Activated CD4-positive, alpha-beta T cell treated with anti-CD3 and anti-CD28 coated beads, Interleukin-2, amount 10 ng/mL, durations not matched to agents 7 days and 5 days (primary cell): ENCODE data around the gene LZTS3. TPM values are rescaled to one million over a fixed set of nuclear protein-coding genes. Genes with fewer than 3 reads are reported as not detected.
A peak's percentile ranks its signal among the peaks of the same experiment; 100 is the strongest.
"Not testable (repeated sequence)": the region's sequence is repeated elsewhere in the genome, so short reads cannot be mapped to it uniquely, and the experiment has no call there.

Experiments used
- CTCF ChIA-PET: fragments of 350-600 bp; sonication (Branson Sonifier 250); formaldehyde crosslinking; loops from one replicate; lab custom pipeline; 2021; ENCODE audit warnings: antibody characterized with exemption; lab: Charles Lee
- POLR2A ChIA-PET: fragments of 350-600 bp; sonication (Branson Sonifier 250); formaldehyde crosslinking; loops from one replicate; lab custom pipeline; 2021; ENCODE audit warnings: antibody characterized with exemption; lab: Charles Lee
- DNase-seq: peaks from one replicate; pipeline ENCODE4 v3.0.0-alpha.2; 2020
- H3K27ac Mint-ChIP-seq: one replicate; pipeline ENCODE4 v1.8.0; 2021; ENCODE audit warnings: mild to moderate bottlenecking, moderate library complexity, mixed read lengths
- H3K27me3 Mint-ChIP-seq: one replicate; pipeline ENCODE4 v1.8.0; 2021; ENCODE audit warnings: mixed read lengths
- H3K36me3 Mint-ChIP-seq: one replicate; pipeline ENCODE4 v1.8.0; 2021; ENCODE audit warnings: low read depth, mixed read lengths
- H3K4me1 Mint-ChIP-seq: one replicate; pipeline ENCODE4 v1.8.0; 2021; ENCODE audit warnings: mixed read lengths
- H3K4me3 Mint-ChIP-seq: one replicate; pipeline ENCODE4 v1.8.0; 2021; ENCODE audit warnings: mild to moderate bottlenecking, moderate library complexity, mixed read lengths
- H3K9me3 Mint-ChIP-seq: one replicate; pipeline ENCODE4 v1.8.0; 2021; ENCODE audit warnings: mixed read lengths
- total RNA-seq, 2 experiments: library from RNA; stranded (reverse); gene quantifications; one replicate each; pipeline ENCODE4 v1.2.3, GENCODE V29; 2021

LZTS3 gene
- total RNA-seq, 2 experiments from 2014 or later: 0.62 to 0.65 TPM

DNA sequence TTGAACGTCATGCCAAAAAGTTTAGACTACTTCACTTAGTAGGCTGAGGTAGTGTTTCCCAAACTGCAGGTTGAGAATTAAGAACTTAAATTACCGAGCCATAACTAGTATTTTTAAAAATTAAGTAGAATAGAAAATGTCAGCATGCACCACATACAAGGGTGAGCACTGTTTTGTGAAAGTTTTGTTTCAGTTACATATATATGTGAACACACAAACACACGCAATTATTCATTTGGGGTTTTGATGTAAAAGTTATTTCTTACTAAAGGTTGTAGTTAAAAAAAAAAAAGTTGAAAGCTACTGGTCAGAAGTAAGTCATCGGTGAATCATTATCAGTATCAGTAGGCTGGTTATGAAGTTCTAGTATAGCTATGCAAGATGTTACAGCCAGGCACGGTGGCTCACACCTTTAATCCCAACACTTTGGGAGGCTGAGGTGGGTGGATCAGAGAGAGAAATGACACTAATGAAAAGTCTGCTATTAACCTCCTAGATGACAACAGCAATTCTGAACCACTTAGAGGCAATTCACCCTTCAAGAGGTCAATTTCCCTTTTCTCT, 37.8 kb downstream of the LZTS3 start:
- Mint-ChIP-seq H3K27ac (no peak overlapping the region), H3K27me3 (no peaks in the 10 kb centered on the region), H3K9me3 (no peaks in the 10 kb centered on the region), H3K36me3 (peaks cover 3% of the 10 kb centered on the region), H3K4me3 (no peak overlapping the region), H3K4me1 (peaks cover 8% of the 10 kb centered on the region)
- no peak for DNase-seq
- ChIA-PET POLR2A (no interaction called here), CTCF (interaction anchor here (0.6 kb wide), 3 partner anchors 50 to 1610 kb away, joined by 3 to 5 read pairs (median 4); no protein-coding TSS in a partner anchor)

DNA sequence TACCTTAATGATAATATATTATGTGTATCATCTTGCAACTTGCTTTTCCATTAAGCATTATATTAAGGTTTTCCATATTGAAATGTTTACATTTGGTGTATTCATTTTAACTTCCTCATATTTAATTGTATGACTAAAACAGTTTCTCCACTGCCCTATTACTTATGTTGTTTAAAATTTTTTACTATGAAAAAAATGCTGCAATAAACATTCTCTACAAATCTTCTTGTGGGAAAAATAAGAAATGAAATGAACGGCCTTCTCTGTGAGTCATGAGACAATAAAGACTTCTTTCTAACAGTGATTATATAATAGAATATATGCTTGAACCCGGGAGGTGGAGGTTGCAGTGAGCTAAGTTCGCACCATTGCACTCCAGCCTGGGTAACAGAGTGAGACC, 39.2 kb downstream of the LZTS3 start:
- Mint-ChIP-seq H3K9me3 (no peaks in the 10 kb centered on the region), H3K4me1 (peaks cover 2% of the 10 kb centered on the region), H3K27ac (no peak overlapping the region), H3K4me3 (no peak overlapping the region), H3K36me3 (peaks cover 7% of the 10 kb centered on the region), H3K27me3 (no peaks in the 10 kb centered on the region)
- POLR2A ChIA-PET: no interaction called here
- DNase-seq: no peak
- CTCF ChIA-PET: interaction anchor here (0.6 to 1.0 kb wide), 2 partner anchors 23 to 361 kb away, joined by 3 read pairs; no protein-coding TSS in a partner anchor

DNA sequence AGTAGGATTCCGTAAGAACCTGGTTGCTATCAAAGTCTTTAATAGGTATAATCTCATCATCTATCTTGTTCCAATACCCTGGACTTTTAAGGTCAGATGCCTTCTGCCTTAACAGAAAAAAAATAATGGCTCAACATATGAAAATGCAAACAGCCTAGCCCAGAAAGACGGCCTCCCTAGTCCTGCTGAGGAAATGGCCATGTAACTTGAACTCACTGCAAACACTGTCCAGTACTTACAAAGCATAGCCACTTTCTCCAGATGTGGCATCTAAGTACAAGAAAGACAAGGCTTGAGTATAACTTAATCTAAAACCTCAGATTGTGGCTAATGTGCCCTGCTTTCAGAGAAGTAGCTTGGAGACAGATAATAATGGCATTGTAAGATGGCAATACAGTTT, 40.2 kb downstream of the LZTS3 start:
- ChIA-PET CTCF (interaction anchor here (0.7 to 1.0 kb wide), 2 partner anchors 24 to 1773 kb away, joined by 3 read pairs; no protein-coding TSS in a partner anchor), POLR2A (no interaction called here)
- H3K27ac Mint-ChIP-seq: no peak overlapping the region
- no peak for DNase-seq
- H3K4me3 Mint-ChIP-seq: no peak overlapping the region
- H3K36me3 Mint-ChIP-seq: peaks cover 5% of the 10 kb centered on the region
- H3K27me3 Mint-ChIP-seq: no peaks in the 10 kb centered on the region
- no peaks in the 10 kb centered on the region for H3K9me3 Mint-ChIP-seq
- H3K4me1 Mint-ChIP-seq: peaks cover 2% of the 10 kb centered on the region

DNA sequence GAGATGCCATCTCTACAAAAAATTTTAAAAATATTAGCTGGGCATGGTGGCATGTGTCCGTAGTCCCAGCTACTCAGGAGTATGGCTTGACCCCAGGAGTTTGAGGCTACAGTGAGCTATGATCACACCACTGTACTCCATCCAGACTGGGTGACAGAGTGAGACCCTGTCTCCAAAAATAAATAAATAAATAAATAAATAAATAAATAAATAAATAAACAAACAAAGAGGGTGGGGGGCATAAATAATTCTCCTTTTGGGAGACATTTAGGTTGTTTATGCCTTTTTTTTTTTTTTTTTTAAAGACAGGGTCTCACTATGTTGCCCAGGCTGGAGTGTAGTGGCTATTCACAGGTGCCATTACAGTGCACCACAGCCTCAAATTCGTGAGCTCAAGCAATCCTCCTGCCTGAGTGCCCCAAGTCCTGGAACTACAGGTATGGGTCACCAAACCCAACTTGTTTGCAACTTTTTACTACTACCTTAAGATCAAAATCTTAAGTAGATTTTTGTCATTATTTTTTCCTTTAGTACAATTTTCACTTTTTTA, 43.2 kb downstream of the LZTS3 start:
- Mint-ChIP-seq H3K27me3 (no peaks in the 10 kb centered on the region), H3K36me3 (peaks cover 11% of the 10 kb centered on the region), H3K27ac (no peak overlapping the region), H3K4me1 (peaks cover 2% of the 10 kb centered on the region), H3K4me3 (no peak overlapping the region), H3K9me3 (peaks cover 2% of the 10 kb centered on the region)
- no peak for DNase-seq
- POLR2A ChIA-PET: no interaction called here
- CTCF ChIA-PET: interaction anchor here (0.9 to 1.1 kb wide), 2 partner anchors 15 to 18 kb away, joined by 3 read pairs; no protein-coding TSS in a partner anchor

DNA sequence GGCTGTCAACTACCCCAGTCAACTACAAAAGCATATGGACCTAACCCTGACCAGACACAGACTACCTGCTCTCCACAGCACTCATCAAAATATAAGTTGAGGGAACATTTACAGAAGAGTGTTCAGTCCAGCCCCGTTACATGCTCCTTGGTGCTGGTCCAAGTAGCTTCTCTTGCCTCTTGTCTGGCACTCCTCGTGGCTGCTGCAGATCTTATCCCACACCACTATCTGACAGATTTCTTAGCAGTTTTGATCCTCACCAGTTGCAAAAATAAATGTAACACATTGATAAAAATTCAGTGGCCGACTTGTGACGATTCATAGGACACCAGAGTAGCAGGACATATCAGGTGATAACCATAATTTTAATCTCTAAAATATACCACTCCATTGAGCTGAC, 44.3 kb downstream of the LZTS3 start:
- CTCF ChIA-PET: interaction anchor here (0.6 kb wide), 1 partner anchor 351 kb away, joined by 5 read pairs; no protein-coding TSS in a partner anchor
- peaks cover 19% of the 10 kb centered on the region for H3K36me3 Mint-ChIP-seq

DNA sequence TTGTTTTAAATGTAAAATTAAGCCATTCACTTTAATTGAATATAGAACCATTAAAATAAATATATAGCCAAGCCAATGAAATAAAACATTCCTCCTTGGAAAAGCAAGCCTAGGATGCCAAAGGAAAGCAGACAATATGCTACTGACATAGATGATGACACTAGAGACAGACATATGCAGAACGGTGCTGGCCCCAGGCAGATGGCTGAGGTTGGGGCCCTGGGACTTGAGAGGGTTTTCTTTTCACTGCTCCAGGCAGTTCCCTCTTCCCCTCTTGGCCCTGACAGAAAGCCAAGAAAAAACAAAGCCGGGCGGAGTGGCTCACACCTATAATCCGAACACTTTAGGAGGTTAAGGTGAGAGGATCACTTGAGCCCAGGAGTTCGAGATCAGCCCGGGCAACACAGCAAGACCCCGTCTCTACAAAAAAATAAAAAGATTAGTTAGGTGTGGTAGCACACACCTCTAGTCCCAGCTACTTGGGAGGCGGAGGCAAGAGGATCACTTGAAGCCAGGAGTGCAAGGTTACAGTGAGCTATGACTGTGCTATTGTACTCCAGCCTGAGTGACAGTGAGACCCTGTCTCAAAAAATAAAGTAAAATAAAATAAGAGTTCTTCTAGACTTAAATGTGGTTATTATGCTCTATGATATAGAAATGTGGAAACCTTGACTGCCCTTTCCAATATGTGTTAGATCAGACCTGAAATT, 44.9 kb downstream of the LZTS3 start:
- H3K27ac Mint-ChIP-seq: no peak overlapping the region
- peaks cover 10% of the 10 kb centered on the region for H3K9me3 Mint-ChIP-seq
- H3K36me3 Mint-ChIP-seq: peaks cover 26% of the 10 kb centered on the region
- no peaks in the 10 kb centered on the region for H3K27me3 Mint-ChIP-seq
- ChIA-PET CTCF (no interaction called here), POLR2A (interaction anchor here (0.6 kb wide), 1 partner anchor 19 kb away, joined by 3 read pairs; no protein-coding TSS in a partner anchor)
- no peak overlapping the region for H3K4me3 Mint-ChIP-seq
- no peak for DNase-seq
- peaks cover 4% of the 10 kb centered on the region for H3K4me1 Mint-ChIP-seq

More for the DNA sequence above, 44.3 kb downstream of the LZTS3 start:
- Mint-ChIP-seq H3K9me3 (peaks cover 6% of the 10 kb centered on the region), H3K27me3 (no peaks in the 10 kb centered on the region), H3K4me1 (peaks cover 2% of the 10 kb centered on the region), H3K4me3 (no peak overlapping the region), H3K27ac (no peak overlapping the region)
- no peak for DNase-seq
- POLR2A ChIA-PET: interaction anchor here (0.6 kb wide), 1 partner anchor 20 kb away, joined by 3 read pairs; no protein-coding TSS in a partner anchor

DNA sequence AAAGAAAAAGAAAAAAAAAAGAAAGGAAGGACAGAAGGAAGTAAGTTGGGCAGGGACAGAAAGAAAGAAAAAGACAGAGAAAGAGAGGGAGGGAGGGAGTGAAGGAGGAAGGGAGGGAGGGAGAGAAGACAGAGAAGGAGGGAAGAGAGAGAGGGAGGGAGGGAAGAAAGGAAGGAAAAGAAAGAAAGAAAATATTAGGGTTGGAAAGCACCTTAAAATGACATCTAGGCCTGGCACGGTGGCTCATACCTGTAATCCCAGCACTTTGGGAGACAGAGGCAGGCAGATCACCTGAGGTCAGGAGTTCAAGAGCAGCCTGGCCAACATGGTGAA, 46.9 kb downstream of the LZTS3 start:
- no peak overlapping the region for H3K4me3 Mint-ChIP-seq
- peaks cover 45% of the 10 kb centered on the region for H3K36me3 Mint-ChIP-seq
- CTCF ChIA-PET: no interaction called here
- no peak overlapping the region for H3K27ac Mint-ChIP-seq
- POLR2A ChIA-PET: no interaction called here
- H3K9me3 Mint-ChIP-seq: peaks cover 24% of the 10 kb centered on the region
- no peak for DNase-seq
- no peaks in the 10 kb centered on the region for H3K27me3 Mint-ChIP-seq
- H3K4me1 Mint-ChIP-seq: peaks cover 24% of the 10 kb centered on the region

DNA sequence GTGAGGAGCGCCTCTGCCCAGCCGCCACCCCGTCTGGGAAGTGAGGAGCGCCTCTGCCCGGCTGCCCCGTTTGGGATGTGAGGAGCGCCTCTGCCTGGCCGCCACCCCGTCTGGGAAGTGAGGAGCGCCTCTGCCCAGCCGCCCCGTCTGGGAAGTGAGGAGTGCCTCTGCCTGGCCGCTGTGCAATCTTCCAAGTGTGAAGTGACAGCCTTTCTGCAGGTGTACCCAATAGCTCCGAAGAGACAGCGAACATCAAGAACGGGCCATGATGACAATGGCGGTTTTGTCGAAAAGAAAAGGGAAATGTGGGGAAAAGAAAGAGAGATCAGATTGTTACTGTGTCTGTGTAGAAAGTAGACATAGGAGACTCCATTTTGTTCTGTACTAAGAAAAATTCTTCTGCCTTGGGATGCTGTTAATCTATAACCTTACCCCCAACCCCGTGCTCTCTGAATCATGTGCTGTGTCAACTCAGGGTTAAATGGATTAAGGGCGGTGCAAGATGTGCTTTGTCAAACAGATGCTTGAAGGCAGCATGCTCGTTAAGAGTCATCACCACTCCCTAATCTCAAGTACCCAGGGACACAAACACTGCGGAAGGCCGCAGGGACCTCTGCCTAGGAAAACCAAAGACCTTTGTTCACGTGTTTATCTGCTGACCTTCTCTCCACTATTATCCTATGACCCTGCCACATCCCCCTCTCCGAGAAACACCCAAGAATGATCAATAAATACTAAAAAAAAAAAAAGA, 47.4 kb downstream of the LZTS3 start:
- H3K4me3 Mint-ChIP-seq, CTCF ChIA-PET, H3K27me3 Mint-ChIP-seq, H3K27ac Mint-ChIP-seq, POLR2A ChIA-PET, DNase-seq: not testable (repeated sequence)
- peaks cover 51% of the 10 kb centered on the region for H3K36me3 Mint-ChIP-seq
- H3K4me1 Mint-ChIP-seq: peaks cover 29% of the 10 kb centered on the region
- peaks cover 24% of the 10 kb centered on the region for H3K9me3 Mint-ChIP-seq

DNA sequence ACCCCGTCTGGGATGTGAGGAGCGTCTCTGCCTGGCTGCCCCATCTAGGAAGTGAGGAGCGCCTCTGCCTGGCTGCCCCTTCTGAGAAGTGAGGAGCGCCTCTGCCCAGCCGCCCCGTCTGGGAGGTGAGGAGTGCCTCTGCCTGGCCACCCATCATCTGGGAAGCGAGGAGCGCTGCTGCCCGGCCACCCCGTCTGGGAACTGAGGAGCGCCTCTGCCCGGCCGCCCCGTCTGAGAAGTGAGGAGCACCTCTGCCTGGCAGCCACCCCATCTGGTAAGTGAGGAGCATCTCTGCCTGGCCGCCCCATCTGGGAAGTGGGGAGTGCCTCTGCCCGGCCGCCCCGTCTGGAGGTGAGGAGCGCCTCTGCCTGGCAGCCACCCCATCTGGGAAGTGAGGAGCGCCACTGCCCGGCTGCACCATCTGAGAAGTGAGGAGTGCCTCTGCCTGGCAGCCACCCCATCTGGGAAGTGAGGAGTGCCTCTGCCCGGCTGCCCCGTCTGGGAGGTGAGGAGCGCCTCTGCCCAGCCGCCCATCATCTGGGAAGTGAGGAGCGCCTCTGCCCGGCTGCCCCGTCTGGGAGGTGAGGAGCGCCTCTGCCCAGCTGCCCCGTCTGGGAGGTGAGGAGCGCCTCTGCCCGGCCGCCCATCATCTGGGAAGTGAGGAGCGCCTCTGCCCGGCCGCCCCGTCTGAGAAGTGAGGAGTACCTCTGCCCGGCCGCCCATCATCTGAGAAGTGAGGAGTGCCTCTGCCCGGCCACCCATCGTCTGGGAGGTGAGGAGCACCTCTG, 48.4 kb downstream of the LZTS3 start:
- Mint-ChIP-seq H3K4me1 (peaks cover 34% of the 10 kb centered on the region), H3K36me3 (peaks cover 57% of the 10 kb centered on the region), H3K9me3 (peaks cover 24% of the 10 kb centered on the region)
- DNase-seq, H3K27me3 Mint-ChIP-seq, POLR2A ChIA-PET, H3K4me3 Mint-ChIP-seq, CTCF ChIA-PET, H3K27ac Mint-ChIP-seq: not testable (repeated sequence)

DNA sequence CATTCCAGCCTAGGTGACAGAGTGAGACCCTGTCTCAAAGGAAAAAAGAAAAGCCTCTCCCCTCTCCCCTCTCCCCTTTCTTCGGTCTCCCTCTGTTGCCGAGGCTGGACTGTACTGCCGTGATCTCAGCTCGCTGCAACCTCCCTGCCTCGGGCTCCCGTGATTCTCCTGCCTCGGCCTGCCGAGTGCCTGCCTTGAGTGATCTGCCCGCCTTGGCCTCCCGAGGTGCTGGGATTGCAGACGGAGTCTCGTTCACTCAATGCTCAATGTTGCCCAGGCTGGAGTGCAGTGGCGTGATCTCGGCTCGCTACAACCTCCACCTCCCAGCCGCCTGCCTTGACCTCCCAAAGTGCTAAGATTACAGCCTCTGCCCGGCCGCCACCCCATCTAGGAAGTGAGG, 49.2 kb downstream of the LZTS3 start:
- H3K27me3 Mint-ChIP-seq, DNase-seq, POLR2A ChIA-PET, H3K4me3 Mint-ChIP-seq: not testable (repeated sequence)
- peaks cover 58% of the 10 kb centered on the region for H3K36me3 Mint-ChIP-seq
- H3K27ac Mint-ChIP-seq: peak overlapping the region; percentile 62
- H3K9me3 Mint-ChIP-seq: peaks cover 24% of the 10 kb centered on the region
- peaks cover 40% of the 10 kb centered on the region for H3K4me1 Mint-ChIP-seq
- CTCF ChIA-PET: interaction anchor here (0.9 to 1.1 kb wide), 3 partner anchors 9 to 37 kb away, joined by 3 read pairs; no protein-coding TSS in a partner anchor

DNA sequence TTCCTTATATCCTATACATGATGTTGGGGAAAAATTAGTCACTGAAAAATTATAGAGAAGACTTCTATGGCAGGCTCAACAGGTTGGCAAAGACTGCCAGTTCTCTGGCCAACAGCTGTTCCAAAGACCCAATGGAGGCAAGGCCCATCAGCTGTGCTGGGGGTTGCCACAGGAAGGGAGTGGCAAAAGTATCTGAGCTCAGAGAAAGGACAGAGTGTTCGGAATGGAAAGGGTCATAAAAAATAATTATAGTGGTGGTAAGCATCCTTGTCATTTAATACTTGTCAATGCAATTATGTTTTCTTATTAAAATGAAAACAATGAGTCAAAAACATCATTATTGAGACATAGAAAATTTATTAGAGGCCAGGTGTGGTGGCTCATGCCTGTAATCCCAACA, 49.8 kb downstream of the LZTS3 start:
- Mint-ChIP-seq H3K4me1 (peaks cover 41% of the 10 kb centered on the region), H3K27ac (peak overlapping the region; percentile 96), H3K4me3 (no peak overlapping the region), H3K27me3 (no peaks in the 10 kb centered on the region), H3K36me3 (peaks cover 60% of the 10 kb centered on the region), H3K9me3 (peaks cover 24% of the 10 kb centered on the region)
- CTCF ChIA-PET: interaction anchor here (0.9 to 1.1 kb wide), 4 partner anchors 8 to 38 kb away, joined by 3 read pairs; no protein-coding TSS in a partner anchor
- no peak for DNase-seq
- POLR2A ChIA-PET: no interaction called here
